H1 (cell line): ENCODE data around the gene C19orf25.

Experiments
- BACH1 ChIP-seq: IDR thresholded peaks from 2 replicates; pipeline ENCODE4 v1.6.1; 2012; ENCODE audit warnings: low read length, improper control_type of control experiment
- CEBPB ChIP-seq: IDR thresholded peaks from 2 replicates; pipeline ENCODE4 v1.6.1; 2012; ENCODE audit warnings: low read depth, low read length
- CHD2 ChIP-seq: IDR thresholded peaks from 2 replicates; pipeline ENCODE4 v1.6.1; 2012; ENCODE audit warnings: low read length, improper control_type of control experiment
- CREB1 ChIP-seq: IDR thresholded peaks from 2 replicates; pipeline ENCODE4 v1.6.1; 2012; ENCODE audit warnings: inconsistent platforms
- CTCF ChIP-seq, 3 experiments: IDR thresholded peaks; 1 replicate in 2 of 3; 2 replicates in 1 of 3; pipeline versions ENCODE4 v1.5.1 to v1.6.1; 2011; ENCODE audit warnings: low read length in 3 of 3, mild to moderate bottlenecking in 3 of 3, inconsistent platforms in 2 of 3, low read depth in 1 of 3, moderate library complexity in 1 of 3; ENCODE audit not compliant: insufficient read depth in 1 of 3; ENCODE audit errors: control extremely low read depth in 1 of 3
- KDM1A ChIP-seq: fragments of 200-600, 300-600 bp; sonication (generic); IDR thresholded peaks from 2 replicates; pipeline ENCODE4 v1.7.1; 2016; ENCODE audit warnings: mild to moderate bottlenecking, low read length, borderline replicate concordance
- KDM4A ChIP-seq: IDR thresholded peaks from one replicate; pipeline ENCODE4 v1.7.1; 2012; ENCODE audit warnings: low read depth, mild to moderate bottlenecking, moderate library complexity, low read length, inconsistent platforms; ENCODE audit not compliant: severe bottlenecking
- POU5F1 ChIP-seq: IDR thresholded peaks from 2 replicates; pipeline ENCODE4 v1.6.1; 2011; ENCODE audit warnings: low read depth, mild to moderate bottlenecking, low read length, moderate library complexity
- RAD21 ChIP-seq, 2 experiments: IDR thresholded peaks in 1 of 2; conservative IDR thresholded peaks in 1 of 2; 2 replicates each; pipeline ENCODE4 v1.6.1; 2011; ENCODE audit warnings: low read depth in 2 of 2, low read length in 2 of 2, improper control_type of control experiment in 1 of 2, inconsistent platforms in 1 of 2, mild to moderate bottlenecking in 1 of 2, moderate library complexity in 1 of 2

GRCh38 chr19:1481224-1481892 is 2.3 kb upstream of the C19orf25 start:
- no peak for TF ChIP-seq CTCF (IDR thresholded peaks at IDR 0.05; ENCODE audit: control extremely low read depth in 1 of 3, insufficient read depth in 1 of 3, low read depth in 1 of 3, low read length in 3 of 3)
- TF ChIP-seq CHD2: no peak
- no peak for TF ChIP-seq CEBPB
- no peak for TF ChIP-seq CREB1
- no peak for TF ChIP-seq RAD21 (IDR thresholded peaks at IDR 0.05 in 1 of 2, conservative IDR thresholded peaks at IDR 0.05 in 1 of 2; ENCODE audit: low read depth in 2 of 2, low read length in 2 of 2)
- TF ChIP-seq KDM1A: no peak
- TF ChIP-seq BACH1: no peak
- no peak for TF ChIP-seq KDM4A
- no peak for TF ChIP-seq POU5F1
